IPS DF 6.9 (cell line): Measurements from ENCODE around the gene ID4.

Source experiments
- DNase-seq: peaks from one replicate; pipeline ENCODE4 v3.0.0-alpha.2; 2013; ENCODE audit warnings: low read depth, low spot score
- H3K27ac ChIP-seq: one replicate; pipeline ENCODE4 v1.5.1; 2013; ENCODE audit warnings: low read length, control low read depth
- H3K27me3 ChIP-seq: 2 replicates; pipeline ENCODE4 v1.6.1; 2013; ENCODE audit warnings: mild to moderate bottlenecking, low read length; ENCODE audit not compliant: control insufficient read depth, insufficient read depth
- H3K36me3 ChIP-seq: 2 replicates; pipeline ENCODE4 v1.6.1; 2013; ENCODE audit warnings: low read length; ENCODE audit not compliant: control insufficient read depth, insufficient read depth
- H3K4me1 ChIP-seq: 2 replicates; pipeline ENCODE4 v1.6.1; 2013; ENCODE audit warnings: low read length; ENCODE audit not compliant: control insufficient read depth, insufficient read depth
- H3K4me3 ChIP-seq: 2 replicates; pipeline ENCODE4 v1.5.1; 2013; ENCODE audit warnings: mild to moderate bottlenecking, low read length
- H3K9me3 ChIP-seq: 2 replicates; pipeline ENCODE4 v1.6.1; 2013; ENCODE audit warnings: low read length, inconsistent platforms; ENCODE audit not compliant: control insufficient read depth, insufficient read depth
- WGBS: extraction: QIAGEN DNeasy Blood & Tissue Kit; methylation state at CpG from one replicate; pipeline ENCODE4 v1.1.7; 2013; ENCODE audit warnings: mixed read lengths, missing lambda C conversion rate; ENCODE audit not compliant: insufficient read length, insufficient coverage; 5-methylcytosine and 5-hydroxymethylcytosine counted together

The ID4 gene

GRCh38 chr6:19836799-19837510 lies at the start of gene ID4:
Gene ID4 (plus strand): TSS chr6:19837370. CDS start chr6:19837755, 385 bp downstream.
- peak within 1 kb of the TSS; percentile 90 for H3K4me3 ChIP-seq
- no peak within 1 kb of the TSS for H3K27ac ChIP-seq
- DNase-seq: peak; percentile 74
- no peaks in the 10 kb centered on the region for H3K4me1 ChIP-seq
- no CpG with 5 or more reads among the region's 71 CpGs for WGBS
- H3K36me3 ChIP-seq: no peaks in the 10 kb centered on the region
- no peaks in the 10 kb centered on the region for H3K27me3 ChIP-seq
- no peaks in the 10 kb centered on the region for H3K9me3 ChIP-seq

- Histone ChIP-seq H3K4me1 (no peaks in the 10 kb centered on the region), H3K27ac (no peak overlapping the region), H3K36me3 (no peaks in the 10 kb centered on the region), H3K27me3 (no peaks in the 10 kb centered on the region), H3K4me3 (no peak overlapping the region), H3K9me3 (no peaks in the 10 kb centered on the region)
- no CpG with 5 or more reads among the region's 1 CpG for WGBS
- DNase-seq: no peak
Observed at GRCh38 chr6:19788686-19789085, 48.5 kb upstream of the ID4 start.

DNA sequence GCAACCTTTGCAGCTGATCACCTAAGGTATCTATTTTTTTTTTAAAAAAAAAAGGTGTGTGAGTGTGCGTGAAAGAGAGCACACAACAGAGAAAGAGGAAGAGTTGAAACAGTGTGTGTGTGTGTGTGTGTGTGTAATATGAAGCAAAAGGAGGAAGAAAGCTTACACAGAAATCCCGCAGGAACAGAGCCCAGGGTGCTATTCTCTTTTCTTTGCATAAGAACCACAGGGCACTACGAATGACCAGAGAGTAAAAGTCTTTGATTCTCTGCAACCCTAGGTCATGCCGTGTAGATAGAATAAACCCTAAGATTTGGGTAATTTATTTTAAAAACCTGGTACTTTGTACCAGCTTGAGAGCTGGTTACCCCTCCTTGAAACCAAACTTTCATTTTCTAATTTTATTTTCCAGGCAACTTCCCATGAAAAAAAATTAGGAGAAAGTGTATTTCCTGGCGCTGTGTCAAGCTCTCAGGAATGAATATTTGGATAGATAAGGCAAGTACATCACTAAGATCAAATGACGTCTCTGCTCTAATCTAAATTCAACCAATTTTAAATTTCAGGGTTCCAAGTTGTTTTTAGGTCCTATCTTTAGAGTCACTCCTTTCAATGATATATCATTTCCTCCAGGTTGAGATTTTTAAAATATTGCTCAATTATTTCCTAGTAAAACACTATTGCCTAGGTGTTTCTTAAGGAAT lies 47.9 kb upstream of the ID4 start:
- Histone ChIP-seq H3K36me3 (no peaks in the 10 kb centered on the region), H3K27me3 (no peaks in the 10 kb centered on the region), H3K9me3 (no peaks in the 10 kb centered on the region), H3K4me3 (no peak overlapping the region), H3K27ac (no peak overlapping the region), H3K4me1 (no peaks in the 10 kb centered on the region)
- DNase-seq: no peak
- WGBS: no CpG with 5 or more reads among the region's 6 CpGs

- Histone ChIP-seq H3K27ac (no peak overlapping the region), H3K27me3 (no peaks in the 10 kb centered on the region), H3K4me3 (no peak overlapping the region), H3K36me3 (no peaks in the 10 kb centered on the region), H3K4me1 (no peaks in the 10 kb centered on the region), H3K9me3 (no peaks in the 10 kb centered on the region)
- DNase-seq: no peak
- no CpG with 5 or more reads among the region's 2 CpGs for whole genome bisulfite sequencing
Observed at GRCh38 chr6:19791267-19791666, 45.9 kb upstream of the ID4 start.

- Histone ChIP-seq H3K4me1 (no peaks in the 10 kb centered on the region), H3K9me3 (no peaks in the 10 kb centered on the region), H3K36me3 (no peaks in the 10 kb centered on the region), H3K27me3 (no peaks in the 10 kb centered on the region), H3K27ac (no peak overlapping the region), H3K4me3 (no peak overlapping the region)
- no peak for DNase-seq
Observed at GRCh38 chr6:19795211-19795610, 42.0 kb upstream of the ID4 start.

DNA sequence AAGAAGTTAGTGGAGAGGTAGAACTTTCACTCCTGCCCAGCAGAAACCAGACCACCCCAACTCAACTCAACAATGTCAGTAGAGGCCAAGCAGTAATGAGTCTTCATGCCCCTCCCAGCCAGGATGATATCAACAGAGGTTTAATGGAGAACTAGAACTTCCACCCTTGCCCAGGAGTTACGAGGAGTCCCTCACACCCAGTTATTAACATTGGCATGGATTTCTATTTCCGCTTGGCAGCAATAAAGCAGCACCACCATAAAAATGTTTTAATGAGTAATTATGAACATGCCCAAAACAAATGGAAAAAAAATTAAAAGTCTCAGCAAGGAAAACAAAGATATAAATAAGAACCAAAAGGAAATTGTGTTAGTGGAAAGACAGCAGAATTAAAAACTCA lies 40.7 kb upstream of the ID4 start:
- H3K9me3 ChIP-seq: no peaks in the 10 kb centered on the region
- no peak for DNase-seq
- no CpG with 5 or more reads among the region's 2 CpGs for WGBS
- H3K27me3 ChIP-seq: no peaks in the 10 kb centered on the region
- H3K4me1 ChIP-seq: no peaks in the 10 kb centered on the region
- no peak overlapping the region for H3K27ac ChIP-seq
- H3K4me3 ChIP-seq: no peak overlapping the region
- no peaks in the 10 kb centered on the region for H3K36me3 ChIP-seq

DNA sequence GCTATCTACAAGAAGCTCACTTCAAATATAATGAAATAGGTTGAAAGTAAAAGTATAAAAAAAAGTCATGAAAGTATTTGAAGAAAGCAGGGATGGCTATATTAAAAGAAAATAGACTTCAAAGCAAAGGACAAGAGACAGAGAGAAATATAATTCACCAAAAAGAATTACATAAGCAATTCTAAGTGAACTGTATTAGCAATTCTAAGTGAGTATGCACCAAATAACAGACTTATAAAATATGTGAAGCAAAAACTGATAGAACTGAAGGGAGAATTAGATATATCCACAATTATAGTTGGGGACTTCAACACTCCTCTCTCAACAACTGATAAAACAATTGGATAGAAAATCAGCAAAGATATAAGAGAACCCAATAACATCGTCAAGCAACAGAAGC lies 38.8 kb upstream of the ID4 start:
- Histone ChIP-seq H3K27ac (no peak overlapping the region), H3K4me3 (no peak overlapping the region), H3K27me3 (no peaks in the 10 kb centered on the region), H3K36me3 (no peaks in the 10 kb centered on the region), H3K4me1 (no peaks in the 10 kb centered on the region; the same call in 1 of the 2 replicates), H3K9me3 (no peaks in the 10 kb centered on the region)
- DNase-seq: no peak
- no CpG with 5 or more reads among the region's 1 CpG for WGBS

DNA sequence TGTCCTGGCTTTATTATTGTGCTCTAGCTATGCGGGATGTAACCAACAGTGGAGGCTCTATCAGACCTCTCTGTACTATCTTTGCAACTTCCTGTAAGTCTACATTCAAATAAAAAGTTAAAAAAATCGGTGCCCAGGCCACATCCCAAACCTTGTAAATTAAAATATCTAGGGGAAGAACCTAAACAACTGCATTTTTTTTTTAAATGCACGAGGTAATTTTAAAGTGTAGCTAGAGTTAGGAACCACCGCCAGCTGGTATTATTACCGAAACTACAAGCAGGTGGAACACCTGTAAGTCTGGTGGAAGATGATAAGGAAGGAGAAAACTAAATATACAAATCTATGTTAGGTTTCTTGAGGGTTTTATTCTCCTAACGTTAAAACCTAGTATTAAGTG lies 34.5 kb upstream of the ID4 start:
- H3K4me3 ChIP-seq: no peak overlapping the region
- H3K9me3 ChIP-seq: no peaks in the 10 kb centered on the region
- peaks cover 4% of the 10 kb centered on the region; the same call in 1 of the 2 replicates for H3K4me1 ChIP-seq
- no peak for DNase-seq
- H3K27me3 ChIP-seq: no peaks in the 10 kb centered on the region
- no peaks in the 10 kb centered on the region for H3K36me3 ChIP-seq
- no peak overlapping the region for H3K27ac ChIP-seq
- WGBS: no CpG with 5 or more reads among the region's 6 CpGs

- no peak for DNase-seq
- Histone ChIP-seq H3K9me3 (no peaks in the 10 kb centered on the region), H3K4me3 (no peak overlapping the region; the same call in 1 of the 2 replicates), H3K4me1 (peaks cover 4% of the 10 kb centered on the region; the same call in 1 of the 2 replicates), H3K36me3 (no peaks in the 10 kb centered on the region), H3K27ac (no peak overlapping the region), H3K27me3 (no peaks in the 10 kb centered on the region)
- WGBS: no CpG with 5 or more reads among the region's 9 CpGs
Observed at GRCh38 chr6:19803331-19804204, 33.6 kb upstream of the ID4 start.
